T follicular helper cell (primary cell): ENCODE data around the gene TBC1D9B.

ENCODE experiments used
- DNase-seq: peaks from one replicate; pipeline ENCODE4 v3.0.0-alpha.2; 2020; ENCODE audit warnings: low read depth
- total RNA-seq, 2 experiments: gene quantifications; one replicate each; lab custom pipeline; 2026; lab: John Stamatoyannopoulos, UW

TBC1D9B gene
- 111 to 161 reads per million in 2 experiments for total RNA-seq

DNA sequence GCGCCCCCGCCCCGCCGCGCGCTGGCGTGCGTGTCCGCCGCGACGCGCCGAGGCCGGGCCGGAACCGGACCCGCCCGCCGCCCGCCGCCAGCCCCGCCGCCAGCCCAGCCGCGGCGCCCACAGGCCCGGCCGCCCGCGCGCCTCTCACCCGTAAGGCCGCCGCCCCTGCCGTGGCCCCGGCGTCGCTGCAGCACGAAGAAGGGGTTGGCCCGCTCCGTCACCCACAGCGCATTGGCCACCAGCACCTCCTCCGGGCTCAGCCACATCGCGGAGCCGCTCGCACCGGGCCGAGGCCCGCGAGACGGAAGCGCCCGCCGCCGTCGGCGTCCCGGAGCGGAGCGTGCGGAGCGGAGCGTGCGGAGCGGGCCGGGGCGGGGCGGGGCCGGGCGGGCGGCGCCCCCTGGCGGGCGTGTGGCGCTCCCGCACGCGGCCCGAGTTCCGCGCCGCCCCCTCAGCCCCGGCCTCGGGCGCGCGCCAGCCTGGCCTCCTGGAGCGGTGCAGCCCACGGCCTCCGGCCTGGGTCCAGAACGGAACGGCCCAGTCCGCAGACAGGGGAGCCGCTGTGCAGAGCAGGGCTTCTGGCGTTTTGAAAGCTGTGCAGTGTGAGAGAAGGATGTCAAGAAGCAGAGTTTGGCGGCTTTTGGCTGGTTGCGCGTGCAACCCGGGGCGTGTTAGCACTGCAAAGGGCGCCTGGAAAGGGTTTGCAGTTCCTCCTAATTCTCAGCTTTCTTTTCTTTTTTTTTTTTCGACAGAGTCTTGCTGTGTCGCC is at the start of gene TBC1D9B:
TBC1D9B (minus strand) TSS at position 342 of the 769 bp plus-strand sequence; CDS start at position 266, 76 bp downstream.
- peak; percentile 61 for DNase-seq

- no peak for DNase-seq
Measured at GRCh38 chr5:179955630-179956029, 47.9 kb upstream of the TBC1D9B start.

GRCh38 chr5:179955062-179955461 is 47.4 kb upstream of the TBC1D9B start:
- no peak for DNase-seq

DNA sequence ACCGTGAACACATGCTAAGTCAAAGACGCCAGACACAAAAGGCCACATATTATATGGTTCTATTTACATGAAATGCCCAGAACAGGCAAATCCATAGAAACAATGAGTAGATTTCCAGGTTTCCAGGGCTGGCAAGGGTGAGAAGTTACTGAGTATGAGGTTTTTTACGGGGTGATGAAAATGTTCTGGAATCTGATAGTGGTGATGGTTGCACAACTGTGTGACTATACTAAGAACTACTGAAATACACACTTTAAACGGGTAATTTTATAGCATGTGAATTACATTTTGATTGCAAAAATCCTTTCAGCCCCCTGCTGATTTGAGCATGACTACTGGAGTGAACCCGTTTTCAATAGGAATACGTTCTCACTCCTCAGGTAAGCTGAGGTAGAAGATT is 46.7 kb upstream of the TBC1D9B start:
- DNase-seq: no peak

DNA sequence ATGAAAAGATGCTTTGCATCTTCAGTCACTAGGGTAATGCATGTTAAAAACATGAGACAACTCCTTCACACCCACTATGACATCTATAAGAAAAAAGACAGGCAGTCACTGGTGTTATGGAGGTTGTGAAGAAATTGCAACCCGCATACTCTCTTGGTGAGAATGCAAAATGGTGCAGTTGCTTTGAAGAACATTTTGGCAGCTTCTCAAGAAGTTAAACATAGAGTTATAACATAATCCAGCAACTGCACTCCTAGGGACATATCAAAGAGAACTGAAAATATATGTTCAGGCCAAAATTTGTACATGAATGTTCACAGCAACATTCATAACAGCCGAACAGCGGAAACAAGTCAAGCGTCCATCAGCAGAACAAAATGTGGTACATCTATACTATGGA is 46.3 kb upstream of the TBC1D9B start:
- DNase-seq: no peak

DNA sequence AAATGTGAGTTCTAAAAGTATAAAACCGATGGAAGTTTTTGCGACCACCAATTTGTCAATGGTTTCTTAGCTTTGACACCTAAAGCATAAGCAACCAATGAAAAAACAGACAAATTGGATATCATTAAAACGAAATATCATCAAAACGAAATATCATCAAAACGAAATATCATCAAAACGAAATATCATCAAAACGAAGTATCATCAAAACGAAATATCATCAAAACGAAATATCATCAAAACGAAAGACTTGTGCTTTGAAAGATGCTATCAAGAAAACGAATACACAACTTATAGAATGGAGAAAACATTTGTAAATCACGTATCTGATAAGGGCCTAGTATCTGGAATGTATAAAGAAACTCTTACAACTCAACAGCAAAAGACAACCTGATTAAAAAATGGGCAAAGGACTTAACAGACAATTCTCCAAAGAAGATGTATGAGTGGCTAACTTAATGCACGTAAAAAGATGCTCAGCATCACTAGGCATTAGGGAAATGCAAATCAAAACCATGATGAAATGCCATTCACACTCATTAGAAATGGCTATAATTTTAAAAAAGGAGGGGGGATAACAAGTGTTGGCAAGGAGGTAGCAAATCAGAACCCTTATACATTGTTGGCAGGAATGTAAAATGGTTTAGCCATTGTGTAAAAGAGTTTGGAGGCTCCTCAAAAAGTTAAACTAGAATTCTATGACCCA is 29.4 kb upstream of the TBC1D9B start:
- DNase-seq: no peak

DNA sequence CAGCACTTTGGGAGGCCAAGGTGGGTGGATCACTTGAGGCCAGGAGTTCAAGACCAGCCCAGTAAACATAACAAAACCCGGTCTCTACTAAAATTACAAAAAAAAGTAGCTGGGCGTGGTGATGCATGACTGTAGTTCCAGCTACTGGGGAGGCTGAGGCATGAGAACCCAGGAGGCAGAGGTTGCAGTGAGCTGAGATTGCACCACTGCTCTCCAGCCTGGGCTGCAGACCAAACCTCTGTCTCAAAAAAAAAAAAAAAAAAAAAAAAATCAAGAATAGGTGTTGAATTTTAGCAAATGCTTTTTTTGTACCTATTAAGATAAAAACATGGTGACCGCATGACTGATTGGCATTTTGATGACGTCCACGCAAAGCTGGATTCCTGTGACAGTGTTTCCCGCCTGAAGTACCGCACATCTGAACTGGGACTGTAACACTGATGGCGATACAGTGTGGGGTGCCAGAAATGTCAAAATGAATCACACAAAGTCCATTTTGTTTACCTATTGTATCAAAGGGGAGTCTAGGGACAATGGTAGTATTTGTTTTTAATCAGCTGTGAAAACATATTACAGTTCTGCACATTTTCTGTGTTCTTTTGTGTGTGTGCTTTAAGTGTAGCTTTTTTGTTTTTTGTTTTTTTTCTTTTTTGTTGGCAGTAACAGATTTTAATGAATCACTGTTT is 23.2 kb upstream of the TBC1D9B start:
- DNase-seq: no peak

DNA sequence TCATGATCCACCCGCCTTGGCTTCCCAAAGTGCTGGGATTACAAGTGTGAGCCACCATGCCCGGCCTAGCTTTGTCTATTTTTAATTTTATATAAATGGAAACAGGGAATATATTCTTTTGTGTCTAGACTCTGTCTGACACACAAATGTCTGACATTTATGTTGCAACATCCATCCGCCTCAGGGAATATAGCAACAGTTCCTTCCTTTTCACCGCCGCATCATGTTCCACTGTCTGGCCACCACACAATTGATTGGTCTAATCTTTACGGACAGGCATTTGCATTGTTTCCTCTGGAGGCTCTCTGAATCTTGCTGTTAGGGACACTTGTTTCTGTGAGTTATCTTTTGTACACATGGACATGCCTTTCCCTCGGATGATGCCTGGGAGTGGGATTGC is 20.1 kb upstream of the TBC1D9B start:
- no peak for DNase-seq

DNA sequence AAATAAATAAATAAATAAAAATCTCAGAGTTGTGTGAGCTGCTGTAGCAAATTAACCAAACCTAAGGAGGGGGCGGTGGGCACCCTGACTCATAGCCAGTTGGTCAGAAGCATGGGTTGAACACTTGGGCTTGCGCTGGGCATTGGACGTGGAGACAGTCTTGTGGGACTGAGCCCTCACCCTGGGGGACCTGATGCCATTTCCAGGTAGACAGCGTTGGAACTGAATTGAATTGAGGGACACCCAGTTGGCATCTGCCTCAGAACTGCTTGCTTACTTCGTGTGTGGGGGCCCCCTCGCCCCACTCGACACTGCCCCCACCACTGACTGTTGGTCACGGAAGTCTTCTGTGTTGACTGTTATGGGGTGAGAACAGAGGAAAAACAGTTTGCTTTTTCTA is 19.0 kb upstream of the TBC1D9B start:
- DNase-seq: no peak

GRCh38 chr5:179923436-179923835 is 15.7 kb upstream of the TBC1D9B start:
- DNase-seq: no peak

GRCh38 chr5:179920175-179920574 is 12.5 kb upstream of the TBC1D9B start:
- no peak for DNase-seq

DNA sequence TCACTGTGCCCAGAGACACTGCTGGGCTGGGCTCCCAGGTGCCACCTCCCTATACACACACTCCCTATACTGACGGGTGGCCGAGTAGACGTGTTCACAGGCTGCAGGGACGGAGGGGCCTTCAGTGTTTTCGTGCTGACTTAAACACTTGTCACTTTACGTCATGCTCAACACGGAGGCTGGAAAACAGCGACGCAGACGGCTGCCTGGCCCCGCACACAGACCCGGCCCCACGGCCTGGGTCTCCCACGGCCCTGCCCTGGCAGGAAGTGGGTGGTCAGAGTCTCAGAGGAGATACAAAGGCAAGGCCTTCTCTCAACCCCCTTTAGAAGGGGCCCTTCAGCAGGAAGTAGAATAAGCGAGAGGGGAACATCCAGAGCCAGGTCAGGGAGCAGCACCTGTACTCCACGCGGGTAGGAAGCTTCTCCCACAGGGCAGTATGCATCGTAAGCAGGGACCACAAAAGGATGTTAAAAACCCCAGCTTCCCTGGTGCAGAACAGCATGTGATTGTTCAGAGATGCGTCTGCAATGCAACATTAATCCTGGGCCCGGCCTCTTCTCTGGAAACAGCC is 11.9 kb upstream of the TBC1D9B start:
- DNase-seq: no peak

- DNase-seq: no peak
Measured at GRCh38 chr5:179918742-179919486, 11.2 kb upstream of the TBC1D9B start.

GRCh38 chr5:179916523-179916922 is 8.8 kb upstream of the TBC1D9B start:
- no peak for DNase-seq

DNA sequence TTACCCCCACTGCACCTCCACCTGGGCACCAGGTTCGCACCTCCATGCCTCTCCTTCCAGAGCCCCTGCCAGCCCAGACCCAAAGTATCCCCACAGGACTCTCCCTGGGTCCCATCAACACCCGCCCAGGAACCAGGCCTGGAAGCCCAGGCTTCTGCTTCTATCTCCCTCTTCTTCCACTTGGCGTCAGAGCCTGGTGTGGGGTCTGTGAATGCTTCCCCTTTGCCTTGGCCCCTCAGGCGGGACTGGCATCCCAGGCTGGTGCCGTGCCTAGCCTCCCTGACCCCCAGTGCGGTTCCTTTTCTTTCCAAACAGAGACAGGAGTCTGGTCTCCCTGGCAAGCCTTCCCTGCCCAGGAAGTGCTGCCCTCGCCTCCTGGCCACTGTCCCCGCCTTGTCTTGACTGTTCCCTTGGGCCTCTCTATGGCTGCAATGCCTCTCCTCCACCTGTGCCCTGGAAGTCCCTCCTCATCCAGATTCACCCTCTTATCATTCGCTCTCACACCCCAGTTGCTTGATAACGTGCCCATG is 7.8 kb upstream of the TBC1D9B start:
- no peak for DNase-seq

DNA sequence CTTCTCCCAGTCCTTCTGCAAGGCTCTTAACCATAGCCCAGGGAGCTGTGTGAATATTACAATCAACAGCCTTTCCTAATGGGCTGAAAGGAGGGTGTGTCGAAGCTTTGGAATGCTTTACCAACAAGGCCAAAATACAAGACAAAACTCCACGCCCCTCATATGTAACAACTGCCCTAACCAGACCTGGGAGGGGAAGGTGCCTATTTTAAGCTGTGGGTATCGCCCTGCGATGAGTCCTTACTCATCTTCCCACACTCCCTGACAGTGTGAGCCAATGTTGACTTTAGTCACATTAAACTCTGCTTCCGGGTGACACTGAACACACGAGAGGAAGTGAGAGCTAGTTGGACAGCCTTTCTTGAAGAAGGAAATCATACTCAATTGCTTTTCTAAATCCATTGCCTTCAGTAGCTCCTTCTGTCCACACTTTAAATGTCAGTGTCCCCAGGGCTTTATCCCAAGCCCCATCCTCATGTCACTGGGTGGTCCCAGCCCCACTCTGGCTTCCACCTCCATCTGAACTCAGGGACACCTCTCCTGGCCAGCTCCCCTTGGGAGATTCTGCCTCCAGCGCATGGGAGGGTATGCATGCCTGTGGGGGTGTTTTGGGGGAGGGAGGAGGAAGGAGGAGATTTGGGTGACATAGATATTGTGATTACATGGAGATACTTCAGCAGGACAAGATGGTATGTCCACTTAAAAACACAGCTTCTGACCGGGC is 6.5 kb upstream of the TBC1D9B start:
- DNase-seq: no peak

DNA sequence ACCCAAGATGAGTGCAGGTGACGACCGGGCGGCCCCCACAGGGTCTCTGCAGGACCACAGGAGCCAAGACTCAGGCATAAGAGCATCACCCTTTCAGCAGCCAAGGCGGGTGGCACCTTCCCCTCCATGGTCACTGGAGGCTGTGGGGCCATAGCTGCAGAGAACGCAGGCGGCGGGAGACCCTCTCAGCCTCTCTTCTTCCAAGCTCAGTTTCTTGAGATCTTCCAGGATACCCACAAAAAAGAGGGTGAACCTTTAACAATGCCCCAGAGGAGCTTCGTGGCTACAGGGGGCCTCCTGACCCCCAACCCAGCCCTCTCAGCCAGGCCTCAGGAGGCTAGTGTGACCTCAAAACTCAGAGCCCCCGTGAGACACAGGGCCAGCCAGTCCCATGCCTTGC is 5.8 kb upstream of the TBC1D9B start:
- no peak for DNase-seq

DNA sequence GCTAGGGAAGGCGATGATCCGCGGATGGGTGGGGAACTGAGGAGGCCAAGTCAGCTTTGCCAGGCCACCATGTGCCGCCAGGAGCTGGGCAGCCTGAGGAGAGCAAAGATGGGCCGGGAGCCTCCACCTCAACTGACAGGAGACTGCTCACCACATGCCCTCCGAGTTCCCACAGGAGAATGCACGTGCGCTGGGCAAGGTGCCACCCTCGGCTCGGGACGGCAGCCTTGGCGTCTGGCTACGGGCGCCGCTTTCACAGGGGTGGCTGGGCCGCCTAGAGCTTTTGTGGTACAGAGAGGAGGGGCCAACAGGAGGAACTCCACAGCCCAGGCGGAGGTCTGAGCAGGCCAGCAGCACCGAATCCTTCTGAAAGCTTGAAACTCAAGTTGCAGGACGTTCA is 5.3 kb upstream of the TBC1D9B start:
- DNase-seq: no peak

DNA sequence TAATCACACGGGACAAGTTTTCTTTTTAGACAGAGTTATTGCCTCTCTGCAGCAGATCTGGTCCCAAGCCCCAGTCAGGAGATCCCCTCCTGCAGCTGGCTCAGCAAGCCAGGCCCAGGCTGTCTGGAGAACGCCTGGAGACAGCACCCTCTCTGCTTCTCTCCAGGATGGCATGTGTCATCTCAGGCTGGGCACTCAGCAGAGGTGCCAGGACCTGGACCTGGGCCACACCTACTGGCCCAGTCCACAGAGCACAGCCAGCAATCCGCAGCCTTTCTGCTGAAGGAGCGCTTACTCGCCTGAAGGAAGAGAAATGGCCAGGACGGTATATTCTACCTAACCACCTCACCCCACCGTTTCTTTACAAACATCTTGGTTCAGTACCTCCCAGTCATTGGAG is 4.7 kb upstream of the TBC1D9B start:
- no peak for DNase-seq

GRCh38 chr5:179909224-179909623 is 1.5 kb upstream of the TBC1D9B start:
- no peak for DNase-seq

- DNase-seq: no peak
Measured at GRCh38 chr5:179908528-179908927, 831 bp upstream of the TBC1D9B start.
